ENCODE measurements around the gene SOCS1.
"Not testable (repeated sequence)": the region's sequence is repeated elsewhere in the genome, so short reads cannot be mapped to it uniquely, and the experiment has no call there.

Gene SOCS1, protein sequence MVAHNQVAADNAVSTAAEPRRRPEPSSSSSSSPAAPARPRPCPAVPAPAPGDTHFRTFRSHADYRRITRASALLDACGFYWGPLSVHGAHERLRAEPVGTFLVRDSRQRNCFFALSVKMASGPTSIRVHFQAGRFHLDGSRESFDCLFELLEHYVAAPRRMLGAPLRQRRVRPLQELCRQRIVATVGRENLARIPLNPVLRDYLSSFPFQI

DNA sequence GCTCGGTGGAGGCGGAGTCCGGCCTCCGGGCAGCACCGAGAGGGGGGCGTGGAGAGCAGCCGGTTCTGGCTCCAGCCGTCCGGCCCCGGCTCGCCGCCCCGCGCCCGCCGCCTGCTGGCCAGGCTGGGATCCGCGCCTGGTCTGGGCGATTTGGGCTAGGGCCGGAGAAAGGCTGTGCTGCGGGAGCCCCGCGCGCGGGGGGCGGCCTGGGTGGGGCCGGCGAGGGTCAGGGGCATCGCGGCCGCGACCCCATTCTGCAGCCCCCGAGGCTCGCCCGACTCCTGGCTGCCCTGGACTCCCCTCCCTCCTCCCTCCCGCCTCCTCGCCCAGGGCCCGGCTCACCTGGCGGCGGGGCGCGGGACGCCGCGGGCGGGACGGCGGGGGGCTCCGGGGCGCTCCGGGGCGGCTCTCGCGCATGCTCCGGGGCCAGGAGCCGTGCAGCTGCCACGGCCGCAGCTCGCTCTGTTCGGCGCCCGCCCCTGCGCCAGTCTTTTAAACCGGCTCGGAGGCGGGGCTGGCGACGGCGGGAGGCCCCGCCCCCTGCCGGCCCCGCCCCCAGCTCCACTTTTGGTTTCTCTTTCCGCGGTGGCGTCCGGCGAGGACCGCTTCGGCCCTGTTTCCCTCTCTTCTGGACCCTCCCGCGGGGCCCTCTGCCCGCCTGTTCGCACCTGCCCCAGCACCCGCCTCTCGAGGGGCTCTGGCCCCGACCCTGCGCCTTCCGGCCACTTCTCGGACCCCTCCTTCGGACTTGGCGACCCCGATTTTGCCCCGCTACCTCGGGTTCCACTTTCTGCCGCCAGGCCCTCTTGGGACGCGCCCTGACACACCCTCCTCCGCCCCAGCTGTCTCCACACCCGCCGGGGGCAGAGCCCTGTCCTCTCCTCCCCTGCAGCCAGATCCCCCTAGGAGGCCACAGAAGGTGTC, at the start of gene SOCS1:
Gene SOCS1, minus strand, starts transcription at position 468 of the 924 bp plus-strand sequence. CDS start 726 bp downstream, outside the sequence.
- DNase-seq = peak; percentile 81 to 84

DNA sequence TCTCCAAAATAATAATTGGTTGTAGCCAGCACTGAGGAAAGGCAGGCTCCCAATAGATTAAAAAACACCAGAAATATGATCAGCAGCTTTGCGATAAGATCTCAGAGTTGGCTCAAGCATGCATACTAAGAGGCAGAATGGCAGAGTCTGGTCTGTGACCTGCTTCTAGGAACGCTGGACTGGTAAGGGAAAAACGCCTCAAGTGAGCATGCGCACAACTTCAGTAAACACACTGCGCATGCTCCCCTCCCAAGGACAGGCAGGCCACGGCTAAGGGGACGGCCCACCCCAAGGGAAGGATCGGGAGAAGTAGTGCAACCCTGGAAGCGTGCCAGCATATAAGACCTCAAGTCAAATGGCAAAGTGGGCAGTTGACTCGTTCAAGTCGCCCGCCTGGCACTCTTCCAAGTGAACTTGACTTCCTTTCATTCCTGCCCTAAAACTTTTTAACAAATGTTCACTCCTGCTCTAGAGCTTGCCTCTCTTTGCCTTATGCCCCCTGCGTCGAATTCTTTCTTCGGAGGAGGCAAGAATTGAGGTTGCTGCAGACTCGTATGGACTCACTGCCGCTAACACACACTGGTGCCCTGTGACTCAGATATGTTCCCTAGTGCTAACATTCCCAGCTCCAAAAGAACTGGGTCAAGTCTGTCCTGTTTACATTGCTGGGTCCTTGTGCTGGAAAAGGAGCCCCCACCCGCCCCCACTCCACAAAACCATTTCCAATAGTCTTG, 47.6 kb upstream of the SOCS1 start:
- no peak for DNase-seq

GRCh38 chr16:11302977-11303376, 47.0 kb upstream of the SOCS1 start:
- DNase-seq = no peak

GRCh38 chr16:11301645-11302501, 45.9 kb upstream of the SOCS1 start:
- DNase-seq = no peak

- no peak for DNase-seq
These were observed 44.5 kb upstream of the SOCS1 start for GRCh38 chr16:11300560-11300892.

- no peak for DNase-seq
These were observed 44.0 kb upstream of the SOCS1 start for GRCh38 chr16:11299865-11300559.

- not testable (repeated sequence) for DNase-seq
These were observed 43.0 kb upstream of the SOCS1 start for GRCh38 chr16:11298950-11299547.

DNA sequence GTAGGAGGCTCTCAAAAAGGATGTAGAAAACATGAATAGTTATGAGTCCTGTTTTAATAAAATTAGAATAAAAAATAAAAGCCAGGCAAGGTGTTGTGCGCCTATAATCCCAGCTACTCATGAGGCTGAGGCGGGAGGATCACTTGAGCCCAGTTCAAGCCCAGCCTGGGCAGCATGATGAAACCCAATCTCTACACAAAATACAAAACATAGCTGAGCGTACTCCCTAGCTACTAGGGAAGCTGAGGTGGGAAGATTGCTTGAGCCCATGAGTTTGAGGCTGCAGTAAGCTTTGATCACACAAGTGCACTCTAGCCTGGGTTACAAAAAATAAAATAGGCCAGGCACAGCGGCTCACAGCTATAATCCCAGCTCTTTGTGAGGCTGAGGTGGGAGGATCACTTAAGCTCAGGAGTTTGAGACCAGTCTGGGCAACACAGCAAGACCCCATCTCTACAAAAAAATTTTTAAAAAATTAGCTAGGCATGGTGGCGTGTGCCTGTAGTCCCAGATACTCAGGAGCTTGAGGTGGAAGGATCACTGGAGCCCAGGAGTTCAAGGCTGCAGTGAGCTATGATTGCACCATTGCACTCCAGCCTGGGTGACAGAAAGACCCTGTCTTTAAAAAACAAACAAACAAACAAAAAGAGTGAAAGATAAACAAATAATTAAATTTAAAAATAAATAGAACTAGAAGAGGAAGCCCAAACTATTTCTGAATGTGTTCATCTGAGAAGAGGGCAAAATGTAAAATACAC, 42.3 kb upstream of the SOCS1 start:
- no peak for DNase-seq

GRCh38 chr16:11297492-11298142, 41.6 kb upstream of the SOCS1 start:
- DNase-seq = peak; percentile 56 to 59

GRCh38 chr16:11296706-11297491, 40.9 kb upstream of the SOCS1 start:
- DNase-seq = no peak

DNA sequence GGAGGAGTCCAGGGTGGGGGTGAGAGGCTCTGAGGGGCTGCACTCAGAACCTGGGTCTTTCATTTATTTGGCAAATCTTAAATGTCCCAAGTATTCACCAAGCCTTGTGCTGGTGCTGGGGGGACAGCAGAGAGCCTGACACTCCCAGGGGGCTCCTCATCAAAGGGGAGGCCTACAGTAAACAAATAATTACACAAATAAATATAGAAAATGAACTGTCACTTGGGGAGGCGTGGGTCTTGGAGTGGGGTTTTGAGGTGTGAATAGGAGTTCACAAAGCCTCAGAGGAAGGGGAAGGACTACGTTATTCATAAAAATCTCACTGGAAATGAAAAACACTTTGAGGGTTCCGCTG, 40.3 kb upstream of the SOCS1 start:
- DNase-seq = no peak

DNA sequence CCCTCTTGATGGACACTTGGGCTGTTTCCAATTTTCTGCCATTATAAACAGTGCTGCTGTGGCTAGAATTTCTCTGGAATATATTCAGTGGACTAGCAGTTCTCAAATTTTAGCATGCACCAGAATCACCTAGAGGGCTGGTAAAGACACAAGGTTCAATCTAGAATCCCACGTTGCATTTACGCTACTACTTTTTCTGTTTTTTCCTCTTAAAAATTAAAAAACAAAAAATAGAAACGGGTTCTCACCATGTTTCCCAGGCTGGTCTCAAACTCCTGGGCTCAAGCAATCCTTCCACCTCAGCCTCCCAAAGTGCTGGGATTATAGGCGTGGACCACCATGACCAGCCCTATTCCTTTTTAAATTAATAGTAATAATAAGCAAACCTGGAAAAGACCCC, 39.7 kb upstream of the SOCS1 start:
- DNase-seq = no peak

GRCh38 chr16:11292076-11292748, 36.2 kb upstream of the SOCS1 start:
- no peak for DNase-seq

DNA sequence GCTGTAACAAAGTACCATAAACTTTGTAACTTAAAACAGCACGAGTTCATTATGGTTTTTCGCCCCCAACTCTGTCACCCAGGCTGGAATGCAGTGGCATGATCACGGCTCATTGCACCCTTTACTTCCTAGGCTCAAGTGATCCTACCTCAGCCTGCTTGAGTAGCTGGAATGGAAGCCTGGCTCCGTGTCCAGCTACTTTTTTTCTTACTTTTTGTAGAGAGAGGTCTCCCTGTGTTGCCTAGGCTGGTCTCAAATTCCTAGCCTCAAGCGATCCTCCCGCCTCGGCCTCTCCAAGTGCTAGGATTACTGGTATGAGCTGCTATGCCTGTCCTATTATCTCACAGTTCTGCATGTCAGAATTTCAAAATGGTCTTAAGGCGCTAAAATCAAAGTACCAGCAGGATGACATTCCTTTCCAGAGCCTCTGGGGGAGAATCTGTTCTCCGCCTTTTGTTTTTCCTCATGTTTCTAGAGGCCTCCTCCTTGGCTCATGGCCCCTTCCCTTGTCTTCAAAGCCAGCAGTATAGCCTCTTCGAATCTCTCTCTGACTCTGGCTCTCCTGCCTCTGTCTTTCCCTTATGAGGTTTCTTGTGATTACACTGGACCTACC, 35.2 kb upstream of the SOCS1 start:
- no peak for DNase-seq

DNA sequence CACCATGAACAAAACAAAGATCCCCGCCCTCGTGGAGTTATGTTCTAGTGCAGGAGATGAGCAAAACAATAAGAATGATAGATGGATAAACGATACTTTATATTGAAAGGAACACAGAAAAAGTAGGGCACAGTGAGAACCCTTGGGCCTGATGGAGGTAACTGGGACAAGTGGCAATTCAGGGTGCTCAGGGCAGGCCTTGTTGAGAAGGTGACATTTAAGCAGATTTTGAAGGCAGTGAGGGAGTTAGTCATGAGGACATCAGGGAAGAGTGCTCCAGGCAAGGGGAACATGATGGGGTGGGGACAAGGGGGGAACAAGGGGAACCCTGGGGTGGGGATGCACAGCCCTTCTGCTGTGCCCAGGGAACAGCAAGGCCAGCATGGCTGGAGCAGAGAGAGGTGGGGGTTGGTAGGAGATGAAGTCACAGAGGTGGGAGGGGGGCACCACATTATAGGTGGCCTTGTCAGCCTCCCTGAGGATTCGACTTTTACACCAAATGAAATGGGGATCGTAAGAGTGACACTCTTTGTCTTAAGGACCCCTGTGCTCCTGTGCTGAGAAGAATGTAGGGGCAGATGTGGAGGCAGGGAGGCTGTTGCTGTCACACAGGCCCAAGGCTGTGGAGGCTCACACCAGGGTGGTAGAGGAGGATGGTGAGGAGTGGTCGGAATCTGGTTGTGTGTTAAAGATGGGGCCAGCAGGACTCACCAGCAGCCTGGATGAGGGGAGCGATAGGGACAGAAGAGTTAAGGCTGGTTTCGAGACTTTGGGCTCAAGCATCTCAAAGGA, 34.3 kb upstream of the SOCS1 start:
- no peak for DNase-seq

- DNase-seq = not testable (repeated sequence)
These were observed 33.7 kb upstream of the SOCS1 start for GRCh38 chr16:11289696-11290095.

DNA sequence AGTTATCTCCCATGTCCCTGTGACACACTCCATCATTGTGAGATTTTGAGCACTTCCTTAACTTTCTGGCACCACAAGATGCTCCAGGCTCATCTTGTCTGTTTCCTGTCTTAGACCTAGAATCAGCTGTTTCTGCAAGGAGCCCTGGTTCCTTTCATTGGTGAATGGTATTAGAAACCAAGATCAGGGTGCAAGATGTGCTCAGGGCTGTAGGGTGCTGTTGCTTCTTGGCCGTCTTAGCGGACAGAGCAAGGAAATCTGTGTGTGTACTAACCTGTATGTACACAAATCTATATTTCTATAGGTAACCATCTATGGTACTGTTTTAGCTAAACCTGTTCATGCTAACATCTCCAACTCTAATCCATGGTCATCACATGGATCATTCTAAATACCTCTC, 33.2 kb upstream of the SOCS1 start:
- no peak for DNase-seq

- DNase-seq = no peak
These were observed 29.8 kb upstream of the SOCS1 start for GRCh38 chr16:11285842-11286241.

All from activated CD4-positive, alpha-beta T cell treated with anti-CD3 and anti-CD28 coated beads, Interleukin-2, amount 50 U/mL, for 4 hours (primary cell).